SK-N-SH (cell line): ENCODE results near the gene RNF157.

Experiments
- CTCF ChIP-seq: fragments of 200-600 bp; sonication (generic); IDR thresholded peaks from 2 replicates; pipeline ENCODE4 v1.6.1; 2017; ENCODE audit warnings: antibody characterized with exemption, mild to moderate bottlenecking, moderate library complexity
- EP300 ChIP-seq, 2 experiments: IDR thresholded peaks; 2 replicates each; pipeline versions ENCODE4 v1.4.0 to v1.6.1; 2012; ENCODE audit warnings: borderline replicate concordance in 1 of 2, low read depth in 1 of 2, low read length in 1 of 2
- GABPA ChIP-seq: IDR thresholded peaks from 2 replicates; pipeline ENCODE4 v1.4.0; 2012; ENCODE audit warnings: low read depth, mild to moderate bottlenecking
- MAX ChIP-seq: IDR thresholded peaks from 2 replicates; pipeline ENCODE4 v1.4.0; 2012; ENCODE audit warnings: low read depth
- RAD21 ChIP-seq: IDR thresholded peaks from 2 replicates; pipeline ENCODE4 v1.6.1; 2012; ENCODE audit warnings: mild to moderate bottlenecking, low read length
- RCOR1 ChIP-seq: fragments of 150-350 bp; IDR thresholded peaks from 2 replicates; pipeline ENCODE4 v1.6.1; 2017; ENCODE audit warnings: antibody characterized with exemption, low read length
- YY1 ChIP-seq: IDR thresholded peaks from 2 replicates; pipeline ENCODE4 v1.4.0; 2012; ENCODE audit warnings: low read depth, mild to moderate bottlenecking

GRCh38 chr17:76260220-76260619, 19.9 kb upstream of the RNF157 start:
- TF ChIP-seq CTCF (no peak), GABPA (no peak), MAX (no peak), YY1 (no peak), EP300 (IDR thresholded peaks at IDR 0.05; ENCODE audit: borderline replicate concordance in 1 of 2, low read depth in 1 of 2, low read length in 1 of 2) (no peak), RAD21 (no peak), RCOR1 (no peak)
